ENCODE measurements around the gene BRCA1.
"Not testable (repeated sequence)": the region's sequence is repeated elsewhere in the genome, so short reads cannot be mapped to it uniquely, and the experiment has no call there.

The BRCA1 gene

DNA sequence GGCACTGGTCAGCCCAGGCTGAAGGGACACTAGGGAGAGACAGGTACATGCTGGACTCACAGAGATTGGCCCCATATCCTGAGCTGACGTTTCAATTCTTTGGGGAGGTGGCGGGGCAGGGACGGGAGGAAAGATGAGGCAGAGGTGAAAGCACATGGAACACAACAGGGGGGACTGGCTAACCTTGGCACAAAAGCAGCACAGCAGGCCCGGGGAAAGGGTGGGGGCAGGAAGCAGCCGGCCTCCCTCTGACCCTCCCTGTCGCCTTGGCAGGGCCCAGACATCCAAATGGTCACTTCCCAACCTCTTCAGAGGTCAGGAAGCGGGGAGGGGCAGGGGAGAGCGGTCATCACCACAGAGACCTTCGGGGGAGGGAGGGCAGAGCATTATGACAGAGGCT is 109.6 kb downstream of the BRCA1 start:
- in situ Hi-C loops (cut with MboI; ENCODE audit: low pct_unique_long_range_greater_than_20kb, low sequenced_read_pairs), result loop anchor here (10.0 to 25.0 kb wide), 2 partner anchors 61 to 347 kb away; no protein-coding TSS in a partner anchor
- DNase-seq, result no peak

- in situ Hi-C loops (cut with MboI; ENCODE audit: low pct_unique_long_range_greater_than_20kb, low sequenced_read_pairs), result loop anchor here (10.0 to 25.0 kb wide), 2 partner anchors 60 to 347 kb away; no protein-coding TSS in a partner anchor
- no peak for DNase-seq
Observed at GRCh38 chr17:43014649-43015542, 110.3 kb downstream of the BRCA1 start.

GRCh38 chr17:43014020-43014648 is 111.0 kb downstream of the BRCA1 start:
- in situ Hi-C loops (cut with MboI; ENCODE audit: low pct_unique_long_range_greater_than_20kb, low sequenced_read_pairs), result loop anchor here (10.0 to 25.0 kb wide), 2 partner anchors 59 to 348 kb away; no protein-coding TSS in a partner anchor
- DNase-seq, result no peak

- no peak for DNase-seq
- in situ Hi-C loops (cut with MboI; ENCODE audit: low pct_unique_long_range_greater_than_20kb, low sequenced_read_pairs), result loop anchor here (10.0 to 25.0 kb wide), 2 partner anchors 58 to 349 kb away; no protein-coding TSS in a partner anchor
Observed at GRCh38 chr17:43013296-43013695, 111.9 kb downstream of the BRCA1 start.

DNA sequence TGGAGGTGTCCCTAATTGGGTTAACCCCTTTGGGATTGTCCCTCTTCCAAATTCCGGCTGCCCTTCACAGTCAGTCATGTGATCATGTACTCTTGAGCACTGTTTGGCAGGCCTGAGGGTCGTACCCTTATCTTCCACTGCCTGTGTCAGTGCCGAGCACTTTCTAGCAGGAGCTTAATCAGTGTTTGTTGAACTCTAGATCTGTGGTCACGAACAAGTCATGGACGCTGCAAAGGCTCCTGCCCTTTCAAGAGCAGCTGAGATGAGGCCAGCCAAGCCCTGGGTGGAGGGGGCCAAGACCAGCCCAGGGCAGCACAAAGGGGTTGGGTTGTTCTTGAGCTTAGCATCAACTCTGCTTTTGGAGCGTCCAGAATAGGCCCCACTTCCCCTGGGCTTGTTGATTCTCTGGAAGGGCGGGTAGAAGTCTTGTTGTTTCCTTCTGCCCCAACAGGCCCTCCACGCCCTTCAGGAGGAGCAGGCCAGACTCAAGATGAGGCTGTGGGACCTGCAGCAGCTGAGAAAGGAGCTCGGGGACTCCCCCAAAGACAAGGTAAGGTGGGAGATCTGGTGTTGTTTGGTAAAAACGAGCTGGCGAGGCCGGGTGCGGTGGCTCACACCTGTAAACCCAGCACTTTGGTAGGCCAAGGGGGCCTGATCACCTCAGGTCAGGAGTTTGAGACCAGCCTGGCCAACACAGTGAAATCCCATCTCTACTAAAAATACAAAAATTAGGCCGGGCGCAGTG is 113.3 kb downstream of the BRCA1 start:
- DNase-seq, result no peak
- in situ Hi-C loops (cut with MboI; ENCODE audit: low pct_unique_long_range_greater_than_20kb, low sequenced_read_pairs), result loop anchor here (10.0 to 25.0 kb wide), 2 partner anchors 57 to 350 kb away; no protein-coding TSS in a partner anchor

- DNase-seq, result no peak
- in situ Hi-C loops (cut with MboI; ENCODE audit: low pct_unique_long_range_greater_than_20kb, low sequenced_read_pairs), result loop anchor here (10.0 to 25.0 kb wide), 2 partner anchors 56 to 352 kb away; no protein-coding TSS in a partner anchor
Observed at GRCh38 chr17:43010667-43011308, 114.4 kb downstream of the BRCA1 start.

GRCh38 chr17:43006639-43007551 is 118.3 kb downstream of the BRCA1 start, which contains the start of gene IFI35:
TSS of gene IFI35 (plus strand) at chr17:43006784. CDS start at chr17:43006948, 164 bp downstream.
- in situ Hi-C loops (cut with MboI; ENCODE audit: low pct_unique_long_range_greater_than_20kb, low sequenced_read_pairs), result loop anchor here (25.0 kb wide), 1 partner anchor 355 kb away; no protein-coding TSS in a partner anchor
- DNase-seq, result peak; percentile 85

DNA sequence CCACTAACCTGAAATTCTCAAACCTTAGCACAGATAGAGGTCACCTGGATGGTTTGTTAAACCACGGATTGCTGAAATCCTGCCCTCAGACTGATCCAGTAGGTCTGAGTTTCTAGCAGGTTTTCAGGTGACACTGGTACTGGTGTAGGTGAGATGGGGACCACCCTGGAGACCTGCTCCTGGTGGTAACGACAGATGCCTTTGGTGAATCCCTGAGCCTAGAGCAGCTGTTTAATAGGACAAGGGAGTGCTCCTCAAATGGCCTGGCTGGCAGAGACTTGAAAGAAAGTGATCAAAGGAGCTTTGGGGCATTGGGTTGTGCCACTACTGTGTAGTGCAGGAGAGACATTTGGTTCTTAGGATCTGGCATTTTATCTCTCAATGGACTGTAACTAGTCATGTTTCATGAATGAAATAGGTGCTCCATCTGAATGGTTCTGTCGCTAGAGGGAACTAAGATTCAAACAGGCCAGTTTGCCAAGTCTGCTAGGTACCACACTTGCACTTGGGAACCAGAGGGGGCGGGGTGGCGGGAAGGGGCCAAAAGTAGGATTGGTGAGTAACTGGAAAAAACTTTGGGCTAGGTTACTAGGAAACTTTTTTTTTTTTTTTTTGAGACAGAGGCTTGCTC is 121.5 kb downstream of the BRCA1 start:
- no peak for DNase-seq
- in situ Hi-C loops (cut with MboI; ENCODE audit: low pct_unique_long_range_greater_than_20kb, low sequenced_read_pairs), result loop anchor here (25.0 kb wide), 1 partner anchor 359 kb away; no protein-coding TSS in a partner anchor

DNA sequence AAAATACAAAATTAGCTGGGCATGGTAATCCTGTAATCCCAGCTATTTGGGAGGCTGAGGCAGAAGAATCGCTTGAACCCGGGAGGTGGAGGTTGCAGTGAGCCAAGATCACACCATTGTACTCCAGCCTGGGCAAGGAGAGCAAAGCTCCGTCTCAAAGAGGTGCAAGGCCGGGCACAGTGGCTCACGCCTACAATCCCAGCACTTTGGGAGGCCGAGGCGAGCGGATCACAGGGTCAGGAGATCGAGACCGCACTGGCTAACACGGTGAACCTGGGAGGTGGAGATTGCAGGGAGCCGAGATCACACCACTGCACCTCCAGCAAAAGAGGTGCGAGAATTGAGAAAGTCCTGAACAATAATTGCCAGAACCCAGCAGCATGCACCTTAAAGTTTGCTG is 124.3 kb downstream of the BRCA1 start:
- in situ Hi-C loops (cut with MboI; ENCODE audit: low pct_unique_long_range_greater_than_20kb, low sequenced_read_pairs), result loop anchor here (25.0 kb wide), 1 partner anchor 361 kb away; no protein-coding TSS in a partner anchor
- not testable (repeated sequence) for DNase-seq

DNA sequence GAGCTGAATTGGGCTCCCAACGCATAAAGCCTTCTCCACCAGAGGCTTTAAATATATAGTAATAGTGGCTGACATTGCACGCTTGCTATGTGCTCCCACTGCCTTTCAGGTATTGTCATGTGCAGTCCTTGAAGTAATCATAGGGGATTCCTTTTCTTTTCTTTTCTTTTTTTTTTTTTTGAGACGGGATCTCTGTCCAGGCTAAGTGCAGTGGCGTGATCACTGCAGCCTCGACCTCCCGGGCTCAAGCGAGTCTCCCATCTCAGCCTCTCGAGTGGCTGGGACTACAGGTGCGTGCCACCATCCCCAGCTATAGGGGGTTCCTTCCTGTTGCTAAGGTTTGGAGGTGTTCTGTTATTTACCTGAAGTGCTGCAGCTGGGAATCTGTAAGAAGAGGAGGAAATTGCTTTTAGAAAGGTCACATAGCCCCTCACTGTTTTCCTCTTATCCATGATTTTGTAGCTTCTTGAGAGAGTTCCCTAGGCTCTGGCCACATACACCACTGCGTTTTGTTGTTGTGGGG is 126.1 kb downstream of the BRCA1 start:
- DNase-seq, result no peak
- in situ Hi-C loops (cut with MboI; ENCODE audit: low pct_unique_long_range_greater_than_20kb, low sequenced_read_pairs), result no loop called here

- peak; percentile 100 for DNase-seq
- in situ Hi-C loops (cut with MboI; ENCODE audit: low pct_unique_long_range_greater_than_20kb, low sequenced_read_pairs), result no loop called here
Observed at GRCh38 chr17:42997984-42998938, 126.9 kb downstream of the BRCA1 start, which contains the start of gene RPL27. TSS of gene RPL27 (plus strand) at chr17:42998419. CDS start at chr17:42998751, 332 bp downstream.

GRCh38 chr17:42997390-42997983 is 127.7 kb downstream of the BRCA1 start:
- DNase-seq, result no peak
- in situ Hi-C loops (cut with MboI; ENCODE audit: low pct_unique_long_range_greater_than_20kb, low sequenced_read_pairs), result no loop called here
